HCT116 (cell line): ENCODE measurements around the gene NBPF14. TPM values are rescaled to one million over a fixed set of nuclear protein-coding genes. Genes with fewer than 3 reads are reported as not detected.
"Not testable (repeated sequence)": the region's sequence is repeated elsewhere in the genome, so short reads cannot be mapped to it uniquely, and the experiment has no call there.

Source experiments
- ATAC-seq: fragments of 200-7000 bp; cut with Tn5 transposase; 2 replicates; pipeline ENCODE4 v1.9.1; 2020; ENCODE audit warnings: mild to moderate bottlenecking, moderate library complexity
- BruUV-seq: library from RNA; stranded (reverse); fragments of 400-500 nt; replicated peaks from 2 replicates; lab custom pipeline; 2021; lab: Mats Ljungman, UMichigan
- CTCF ChIA-PET: fragments of 300-600 bp; sonication (Branson Sonifier 250); formaldehyde crosslinking; loops from one replicate; lab custom pipeline; 2021; ENCODE audit warnings: antibody characterized with exemption; lab: Charles Lee
- POLR2A ChIA-PET: fragments of 300-600, 350-600 bp; sonication (Branson Sonifier 250); formaldehyde crosslinking; loops from one replicate; lab custom pipeline; 2021; ENCODE audit warnings: antibody characterized with exemption; lab: Charles Lee
- RAD21 ChIA-PET, 2 experiments: fragments of 300-600 bp; sonication (Branson Sonifier 250); formaldehyde crosslinking; loops; one replicate each; lab custom pipeline; 2023; ENCODE audit warnings: low total read pairs in 2 of 2; ENCODE audit not compliant: uncharacterized antibody in 2 of 2, unreplicated experiment in 2 of 2, low non-redundant PET in 1 of 2; lab: Charles Lee
- DNase-seq: peaks from one replicate; pipeline ENCODE4 v3.0.0-alpha.2; 2010; ENCODE audit warnings: low read depth, low spot score
- H2AFZ ChIP-seq: fragments of 200-600 bp; shearing (Covaris generic), sonication (generic); 2 replicates; pipeline ENCODE4 v1.6.1; 2017; ENCODE audit warnings: low read depth, mixed run types, mixed read lengths, antibody characterized with exemption, low read length; ENCODE audit not compliant: poor library complexity, severe bottlenecking
- H3K27ac ChIP-seq: 2 replicates; pipeline ENCODE4 v1.5.1; 2012; ENCODE audit warnings: low read depth, low read length
- H3K27me3 ChIP-seq: fragments of 200-600 bp; sonication (generic); 2 replicates; pipeline ENCODE4 v1.6.1; 2016; ENCODE audit warnings: mixed run types, low read length, mixed read lengths; ENCODE audit not compliant: insufficient read depth
- H3K36me3 ChIP-seq, 2 experiments: fragments of 200-500 bp in 1 of 2; fragments of 200-600 bp in 1 of 2; sonication (Bioruptor generic) in 1 of 2; sonication (generic) in 1 of 2; 2 replicates each; pipeline versions ENCODE4 v1.5.1 to v1.6.1; 2014 to 2016; ENCODE audit warnings: low read length in 2 of 2, inconsistent platforms in 1 of 2, mixed read lengths in 1 of 2, mixed run types in 1 of 2; ENCODE audit not compliant: insufficient read depth in 2 of 2, control insufficient read depth in 1 of 2
- H3K4me1 ChIP-seq, 2 experiments: fragments of 200-600 bp in 1 of 2; sonication (generic) in 1 of 2; 2 replicates each; pipeline versions ENCODE4 v1.5.1 to v1.6.1; 2012 to 2017; ENCODE audit warnings: low read length in 2 of 2, inconsistent platforms in 1 of 2, mild to moderate bottlenecking in 1 of 2, mixed read lengths in 1 of 2, mixed run types in 1 of 2, moderate library complexity in 1 of 2; ENCODE audit not compliant: insufficient read depth in 2 of 2, control insufficient read depth in 1 of 2
- H3K4me2 ChIP-seq: fragments of 200-600 bp; sonication (generic); 2 replicates; pipeline ENCODE4 v1.6.1; 2017; ENCODE audit warnings: mixed run types, low read length, mixed read lengths
- H3K4me3 ChIP-seq, 2 experiments: fragments of 200-600 bp in 1 of 2; sonication (generic) in 1 of 2; replicated peaks in 1 of 2; 2 replicates each; pipeline ENCODE4 v1.5.1; 2011 to 2016; ENCODE audit warnings: low read length in 2 of 2, control low read depth in 1 of 2, low read depth in 1 of 2, mild to moderate bottlenecking in 1 of 2, mixed read lengths in 1 of 2, mixed run types in 1 of 2
- H3K79me2 ChIP-seq: fragments of 200-600 bp; sonication (generic); 2 replicates; pipeline ENCODE4 v1.6.1; 2017; ENCODE audit warnings: mild to moderate bottlenecking, mixed run types, low read length, moderate library complexity, mixed read lengths; ENCODE audit not compliant: insufficient read depth
- H3K9ac ChIP-seq: fragments of 200-600 bp; sonication (generic); 2 replicates; pipeline ENCODE4 v1.6.1; 2016; ENCODE audit warnings: low read length, mixed read lengths
- H3K9me2 ChIP-seq: fragments of 200-600 bp; sonication (generic), shearing (Covaris generic); 2 replicates; pipeline ENCODE4 v1.6.1; 2017; ENCODE audit warnings: mixed run types, mild to moderate bottlenecking, moderate library complexity; ENCODE audit not compliant: insufficient read depth
- H3K9me3 ChIP-seq, 2 experiments: fragments of 200-500 bp in 1 of 2; fragments of 200-600 bp in 1 of 2; sonication (Bioruptor generic) in 1 of 2; sonication (generic) in 1 of 2; 2 replicates each; pipeline ENCODE4 v1.6.1; 2014 to 2017; ENCODE audit warnings: low read length in 2 of 2, mixed read lengths in 2 of 2, inconsistent platforms in 1 of 2, low read depth in 1 of 2, mild to moderate bottlenecking in 1 of 2, mixed run types in 1 of 2, moderate library complexity in 1 of 2; ENCODE audit not compliant: control insufficient read depth in 1 of 2, insufficient read depth in 1 of 2
- H4K20me1 ChIP-seq: fragments of 200-600 bp; sonication (generic), shearing (Covaris generic); 2 replicates; pipeline ENCODE4 v1.6.1; 2017; ENCODE audit warnings: mixed run types, mild to moderate bottlenecking, moderate library complexity; ENCODE audit not compliant: insufficient read depth
- ATF3 ChIP-seq: IDR thresholded peaks from 2 replicates; pipeline ENCODE4 v1.6.1; 2012
- CBX3 ChIP-seq: IDR thresholded peaks from 2 replicates; pipeline ENCODE4 v1.6.1; 2012; ENCODE audit warnings: low read depth
- POLR2AphosphoS5 ChIP-seq: IDR thresholded peaks from 2 replicates; pipeline ENCODE4 v1.6.1; 2011; ENCODE audit warnings: mild to moderate bottlenecking, low read depth, low read length, moderate library complexity
- RAD21 ChIP-seq: IDR thresholded peaks from 2 replicates; pipeline ENCODE4 v1.6.1; 2012; ENCODE audit warnings: low read depth, mild to moderate bottlenecking
- intact Hi-C: fragments of 100-400 bp; cut with micrococcal nuclease; formaldehyde crosslinking; loops from 2 replicates; pipeline ENCODE4 v1.10.0; 2022
- total RNA-seq: library from RNA; stranded (reverse); gene quantifications from one replicate; pipeline ENCODE4 v1.2.1, GENCODE V29; 2021; ENCODE audit not compliant: unreplicated experiment

The NBPF14 gene
- total RNA-seq, 1 experiment from 2014 or later, result 14.0 TPM

GRCh38 chr1:148529101-148529567 lies 66.7 kb downstream of the NBPF14 start:
- intact Hi-C loops, result loop anchor here (10.0 kb wide), 1 partner anchor 264 kb away; no protein-coding TSS in a partner anchor

GRCh38 chr1:148528591-148528990 lies 67.2 kb downstream of the NBPF14 start:
- H3K27ac ChIP-seq, DNase-seq, H3K4me3 ChIP-seq, CTCF ChIA-PET, H3K36me3 ChIP-seq, RAD21 ChIA-PET, H3K79me2 ChIP-seq, H3K9me3 ChIP-seq, H3K4me1 ChIP-seq, POLR2A ChIA-PET, H3K9me2 ChIP-seq, H3K4me2 ChIP-seq, H3K9ac ChIP-seq, ATAC-seq, H4K20me1 ChIP-seq, H2AFZ ChIP-seq, H3K27me3 ChIP-seq: not testable (repeated sequence)
- TSS peak; percentile 76 for BruUV-seq
- intact Hi-C loops, result loop anchor here (10.0 kb wide), 1 partner anchor 264 kb away; no protein-coding TSS in a partner anchor
- peak; percentile 13; the same call in 1 of the 2 replicates for TF ChIP-seq RAD21

More at GRCh38 chr1:148529101-148529567, 66.7 kb downstream of the NBPF14 start:
- CTCF ChIA-PET, H3K36me3 ChIP-seq, H4K20me1 ChIP-seq, H3K9me2 ChIP-seq, H2AFZ ChIP-seq, H3K4me1 ChIP-seq, H3K9ac ChIP-seq, H3K9me3 ChIP-seq, H3K27me3 ChIP-seq, RAD21 ChIA-PET, BruUV-seq, H3K27ac ChIP-seq, H3K79me2 ChIP-seq, H3K4me3 ChIP-seq, POLR2A ChIA-PET: not testable (repeated sequence)
- DNase-seq (peak; percentile 71), ATAC-seq (peak; percentile 42; the same call in 1 of the 2 replicates)
- peak overlapping the region; percentile 28; the same call in 1 of the 2 replicates for H3K4me2 ChIP-seq
- TF ChIP-seq ATF3, result peak; percentile 81
- TF ChIP-seq RAD21, result peak; percentile 7; the same call in 1 of the 2 replicates
- peak; percentile 37; the same call in 1 of the 2 replicates for TF ChIP-seq CBX3
- TF ChIP-seq POLR2AphosphoS5, result 0 out of 2 replicates have a peak, but pooled peaks have one; percentile 21

- RAD21 ChIA-PET, H3K4me2 ChIP-seq, H4K20me1 ChIP-seq, H3K9me2 ChIP-seq, H3K27me3 ChIP-seq, H3K36me3 ChIP-seq, BruUV-seq, DNase-seq, H2AFZ ChIP-seq, H3K9me3 ChIP-seq, CTCF ChIA-PET, ATAC-seq, H3K4me1 ChIP-seq, H3K9ac ChIP-seq, H3K27ac ChIP-seq, POLR2A ChIA-PET, H3K4me3 ChIP-seq, H3K79me2 ChIP-seq: not testable (repeated sequence)
- intact Hi-C loops, result loop anchor here (10.0 kb wide), 1 partner anchor 262 kb away; no protein-coding TSS in a partner anchor
Measured at GRCh38 chr1:148526587-148526986, 69.2 kb downstream of the NBPF14 start.
